Ramos (cell line): ENCODE results near the gene MSANTD1.

Experiments
- in situ Hi-C: fragments of 300-500 bp; cut with MboI; formaldehyde crosslinking; loops from one replicate; pipeline ENCODE4 v1.14.3; 2022; ENCODE audit warnings: low sequenced_read_pairs; ENCODE audit not compliant: unreplicated experiment

Gene MSANTD1

DNA sequence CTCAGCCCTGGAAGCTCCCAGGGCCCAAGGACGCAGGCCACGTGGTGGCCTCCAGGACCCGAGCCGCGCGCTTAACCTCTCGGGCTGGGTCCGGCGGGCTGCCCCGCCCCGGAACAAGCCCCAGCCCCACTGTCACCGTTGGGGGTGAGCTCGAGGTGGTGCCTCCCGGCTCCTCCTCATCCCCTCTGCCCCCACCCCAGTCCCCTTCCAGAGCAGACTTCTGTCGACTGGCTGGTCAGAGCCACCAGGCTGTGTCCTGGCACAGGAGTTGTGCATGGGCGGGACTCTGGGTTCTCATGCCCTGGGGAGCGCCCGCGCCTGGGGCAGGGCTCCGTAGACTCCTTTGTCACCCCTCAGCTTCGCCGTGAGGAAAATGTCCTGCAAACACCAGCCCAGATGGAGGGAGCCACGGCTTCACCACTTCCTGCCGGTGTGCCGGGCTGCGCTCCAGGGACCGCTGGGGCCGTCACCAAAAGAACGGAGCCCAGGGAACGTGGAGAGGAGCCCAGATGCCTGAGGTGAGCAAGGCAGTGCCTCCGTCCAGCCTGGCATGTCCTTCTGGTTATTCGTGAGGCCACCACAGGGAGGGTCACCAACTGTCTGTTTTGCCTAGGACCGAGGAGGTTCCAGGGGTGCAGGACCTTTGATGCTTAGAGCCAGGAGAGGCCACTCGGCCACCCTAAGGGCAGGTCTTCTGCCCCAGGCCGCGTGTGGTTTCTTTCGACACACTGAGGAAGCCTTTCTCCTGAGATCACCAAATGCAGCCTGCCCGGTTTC, 36.8 kb downstream of the MSANTD1 start:
- in situ Hi-C loops, result no loop called here

- in situ Hi-C loops, result no loop called here
These were observed 37.6 kb downstream of the MSANTD1 start for GRCh38 chr4:3286335-3287175.

GRCh38 chr4:3287271-3287971, 38.5 kb downstream of the MSANTD1 start:
- in situ Hi-C loops, result no loop called here

DNA sequence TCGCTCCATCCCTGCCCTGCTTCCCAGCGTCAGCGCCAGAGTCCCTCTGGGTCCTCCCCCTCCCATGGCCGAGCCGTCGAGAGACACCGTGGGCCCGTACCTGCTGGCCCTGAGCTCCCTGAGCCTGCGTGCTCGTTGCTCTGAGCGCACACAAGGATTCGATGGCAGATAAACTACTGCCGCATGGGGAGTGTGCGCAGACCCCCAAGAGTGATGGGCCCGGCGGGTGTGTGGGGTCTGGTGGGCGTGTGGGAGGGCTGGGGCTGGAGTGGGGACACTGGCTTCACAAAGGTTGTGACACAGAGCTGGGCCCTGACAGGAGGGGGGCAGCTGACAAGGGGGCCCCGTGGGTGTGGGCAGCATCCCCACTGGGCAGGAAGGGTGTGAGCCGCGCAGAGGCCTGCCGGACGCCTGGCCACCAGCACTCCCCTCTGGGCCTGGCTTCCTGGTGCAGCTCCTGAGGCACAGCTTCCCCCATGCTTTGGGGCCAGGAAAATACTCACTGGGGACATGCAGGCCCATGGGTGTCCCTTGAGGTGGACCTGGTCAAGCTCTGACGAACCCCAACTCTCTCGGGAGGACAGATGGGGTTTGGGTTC, 39.1 kb downstream of the MSANTD1 start:
- in situ Hi-C loops, result no loop called here

GRCh38 chr4:3288571-3289094, 39.7 kb downstream of the MSANTD1 start:
- in situ Hi-C loops, result no loop called here

GRCh38 chr4:3290476-3290875, 41.5 kb downstream of the MSANTD1 start:
- in situ Hi-C loops, result no loop called here

DNA sequence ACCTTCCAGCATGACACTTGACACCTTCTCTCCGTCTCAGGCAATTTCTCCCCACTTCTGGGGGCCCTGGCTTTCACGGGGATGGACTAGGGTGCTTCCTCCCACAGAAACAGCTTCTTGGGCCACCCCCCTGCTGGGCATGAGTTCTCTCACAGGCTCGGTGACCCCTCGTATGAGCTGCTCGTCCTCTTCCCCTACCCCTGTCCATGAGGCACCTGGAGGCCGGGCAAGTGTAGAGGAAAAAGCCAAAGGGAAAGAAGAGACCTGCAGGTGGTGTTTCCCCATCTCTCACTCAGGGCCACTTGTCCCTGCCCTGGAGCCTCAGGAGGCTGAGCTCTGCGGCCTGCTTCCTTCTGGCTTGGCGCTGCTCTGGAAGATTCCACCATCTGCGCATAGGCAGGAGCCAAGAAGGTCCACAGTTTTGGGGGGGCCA, 41.9 kb downstream of the MSANTD1 start:
- in situ Hi-C loops, result no loop called here

- in situ Hi-C loops, result no loop called here
These were observed 42.5 kb downstream of the MSANTD1 start for GRCh38 chr4:3291411-3291968.

DNA sequence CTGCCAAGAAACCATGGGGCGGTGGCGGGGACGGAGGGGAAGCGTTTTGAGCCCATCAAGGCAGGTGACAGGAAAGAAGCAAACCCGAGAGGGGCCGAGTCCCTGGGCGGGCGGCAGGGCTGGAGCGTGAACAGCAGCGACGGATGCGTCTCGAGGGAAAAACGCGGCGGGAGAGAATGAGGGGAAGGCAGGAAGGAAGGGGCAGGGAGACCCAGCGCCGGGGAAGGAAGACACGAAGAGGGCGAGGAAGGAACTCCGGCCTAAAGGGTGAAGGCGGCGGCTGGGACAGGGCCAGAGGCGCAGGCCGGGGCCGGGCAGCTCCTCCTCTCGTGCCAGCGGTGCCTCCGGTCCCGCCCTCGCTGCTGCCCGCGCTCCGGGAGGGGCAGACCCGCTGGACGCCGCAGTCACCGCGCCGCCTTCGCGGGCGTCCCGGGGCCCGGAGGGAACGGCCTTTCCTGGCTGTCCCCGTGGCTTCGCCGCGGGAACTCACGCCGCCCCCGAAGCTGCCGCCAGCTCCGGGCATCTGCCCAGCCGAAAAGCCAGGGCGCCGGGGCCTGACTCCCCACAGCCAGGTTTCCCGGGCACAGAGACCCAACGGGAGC, 43.1 kb downstream of the MSANTD1 start:
- in situ Hi-C loops, result no loop called here

DNA sequence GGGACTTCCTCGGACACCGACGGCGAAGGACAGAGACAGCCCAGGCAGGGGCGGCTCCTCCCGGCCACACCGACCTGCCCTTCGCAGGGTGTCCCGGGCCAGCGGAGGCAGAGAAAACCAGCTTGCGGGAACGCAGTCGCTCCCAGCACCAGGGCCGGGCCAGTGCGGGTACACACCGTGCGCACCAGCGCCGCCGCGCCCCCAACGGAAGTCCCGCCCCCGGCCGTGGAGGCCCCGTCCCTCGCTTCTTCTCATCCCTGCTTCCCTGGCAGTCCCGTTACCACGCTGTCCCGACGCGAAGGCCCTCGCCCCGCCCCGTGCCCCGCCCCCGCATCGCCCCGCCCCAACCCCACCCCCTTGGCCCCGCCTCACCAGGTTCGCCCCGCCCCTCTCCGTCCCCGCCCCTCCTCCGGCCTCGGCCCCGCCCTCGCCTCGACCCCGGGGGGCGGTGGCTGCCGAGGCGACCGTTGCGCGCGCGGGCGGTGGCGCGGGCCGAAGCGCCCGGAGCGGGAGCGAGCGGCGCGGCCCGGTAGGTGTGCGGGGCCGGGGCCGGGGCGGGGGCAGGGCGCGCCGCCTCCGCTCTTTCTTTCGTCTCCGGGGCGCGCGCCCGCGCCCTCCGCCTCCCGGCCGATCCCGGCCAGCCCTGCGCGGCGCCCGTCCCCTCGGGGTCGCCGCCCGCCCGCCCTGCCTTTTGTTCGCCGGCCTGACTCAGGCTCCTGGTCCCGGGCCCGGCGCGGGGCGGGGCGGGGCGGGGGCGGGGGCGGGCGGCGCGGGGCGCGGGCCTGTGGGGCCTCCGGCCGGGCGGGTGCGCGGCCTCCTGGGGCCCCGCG, 43.8 kb downstream of the MSANTD1 start, which contains the start of gene RGS12:
Gene RGS12 (plus strand): TSS at position 451 of the 830 bp plus-strand sequence. CDS start 23,150 bp downstream, outside the sequence.
- in situ Hi-C loops, result no loop called here

DNA sequence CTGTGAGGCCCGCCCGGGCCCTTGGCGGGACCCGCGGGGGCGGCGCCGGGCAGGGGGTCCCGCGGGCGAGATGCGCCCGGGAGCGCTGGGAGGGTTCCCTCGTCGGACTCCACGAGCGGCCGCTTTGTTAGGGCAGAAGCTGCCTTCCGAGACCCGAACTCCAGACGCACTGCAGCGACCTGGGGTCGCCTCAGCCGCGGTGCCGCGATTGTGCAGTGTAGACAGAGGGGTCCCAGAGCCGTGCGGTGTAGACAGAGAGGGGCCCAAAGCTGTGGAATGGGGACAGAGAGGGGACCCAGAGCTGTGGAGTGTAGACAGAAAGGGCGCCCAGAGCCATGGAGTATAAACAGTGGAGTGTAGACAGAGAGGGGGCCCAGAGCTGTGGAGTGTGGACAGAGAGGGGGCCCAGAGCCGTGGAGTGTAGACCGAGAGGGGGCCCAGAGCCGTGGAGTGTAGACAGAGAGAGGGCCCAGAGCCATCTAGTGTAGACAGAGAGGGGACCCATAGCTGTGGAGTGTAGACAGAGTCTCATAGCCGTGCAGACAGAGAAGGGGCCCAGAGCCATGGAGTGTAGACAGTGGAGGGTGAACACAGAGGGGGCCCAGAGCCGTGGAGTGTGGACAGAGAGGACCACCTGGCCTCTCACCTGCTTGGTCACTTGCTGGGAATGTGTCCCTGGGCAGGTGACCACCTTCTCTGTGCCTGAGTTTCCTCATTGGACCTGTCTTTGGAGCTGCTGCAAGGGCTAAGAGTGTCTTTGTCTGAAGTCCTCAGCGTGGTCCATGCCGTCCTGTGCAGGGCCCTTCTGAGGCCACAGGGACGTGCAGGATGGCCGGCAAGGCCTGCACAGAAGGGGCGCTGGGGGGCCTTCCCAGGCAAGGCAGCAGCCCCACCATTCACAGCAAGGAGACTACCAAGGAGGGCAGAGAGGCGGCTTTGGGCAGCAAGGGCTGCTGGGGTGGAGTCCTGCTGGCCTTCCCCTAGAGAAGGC, 44.7 kb downstream of the MSANTD1 start:
- in situ Hi-C loops, result no loop called here

DNA sequence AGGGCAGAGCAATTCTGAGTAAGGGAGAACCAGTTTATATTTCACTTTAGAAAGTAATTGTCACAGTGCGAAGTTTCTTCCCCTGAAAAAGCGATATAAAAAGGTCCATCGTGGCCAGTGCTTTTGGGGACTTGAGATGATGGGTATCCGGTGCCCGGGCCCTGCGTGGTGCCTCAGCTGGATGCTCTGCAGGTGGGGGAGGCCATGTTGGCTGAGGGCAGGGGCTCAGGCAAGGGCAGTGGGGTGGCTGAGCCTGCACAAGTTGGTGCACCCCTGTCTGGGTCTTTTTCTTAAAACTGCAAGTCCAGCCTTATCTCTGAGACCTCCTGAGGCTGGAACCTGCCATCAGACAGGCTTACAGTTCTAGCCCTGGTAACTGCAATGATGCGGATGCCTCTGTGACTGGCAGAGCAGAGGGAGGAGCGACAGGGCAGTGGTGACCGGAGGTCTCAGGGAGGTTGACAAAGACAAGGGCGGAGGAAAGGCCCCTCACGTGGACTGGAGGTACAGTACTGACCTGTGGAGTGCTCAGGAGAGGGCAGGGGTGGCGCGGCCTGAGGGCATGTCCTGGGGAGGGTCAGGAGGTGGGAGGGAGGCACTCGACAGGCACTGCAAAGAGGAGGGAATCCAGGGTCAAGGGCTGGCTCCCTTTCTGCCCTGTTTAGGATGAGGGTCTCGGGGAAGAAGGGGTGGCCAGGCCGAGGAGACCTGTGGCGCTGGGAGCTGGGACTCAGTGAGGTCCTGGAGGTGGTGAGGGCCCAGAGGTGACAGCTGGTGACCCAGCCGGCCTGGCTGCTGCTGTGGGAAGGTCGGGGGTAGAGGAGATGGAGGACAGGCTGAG, 45.7 kb downstream of the MSANTD1 start:
- in situ Hi-C loops, result no loop called here

- in situ Hi-C loops, result no loop called here
These were observed 47.1 kb downstream of the MSANTD1 start for GRCh38 chr4:3295837-3296624.

GRCh38 chr4:3296651-3297050, 47.7 kb downstream of the MSANTD1 start:
- in situ Hi-C loops, result no loop called here

- in situ Hi-C loops, result no loop called here
These were observed 48.3 kb downstream of the MSANTD1 start for GRCh38 chr4:3297066-3297859.
